DMS 273 treated with DMSO at 0.1 percent for 48 hours (cell line): ENCODE measurements around the gene ADRM1.

Source experiments
- DNase-seq: peaks from one replicate; lab custom pipeline; 2025; lab: John Stamatoyannopoulos, UW

The ADRM1 gene

GRCh38 chr20:62339647-62340062 is 36.9 kb downstream of the ADRM1 start:
- no peak for DNase-seq

GRCh38 chr20:62342910-62343309 is 40.1 kb downstream of the ADRM1 start:
- no peak for DNase-seq

- no peak for DNase-seq
Measured at GRCh38 chr20:62344092-62344491, 41.3 kb downstream of the ADRM1 start.

GRCh38 chr20:62344782-62345181 is 42.0 kb downstream of the ADRM1 start:
- DNase-seq = no peak

GRCh38 chr20:62345681-62346370 is 43.0 kb downstream of the ADRM1 start:
- DNase-seq = no peak

GRCh38 chr20:62346398-62347150 is 43.8 kb downstream of the ADRM1 start:
- no peak for DNase-seq

- DNase-seq = no peak
Measured at GRCh38 chr20:62347151-62347404, 44.3 kb downstream of the ADRM1 start.

GRCh38 chr20:62347445-62347844 is 44.6 kb downstream of the ADRM1 start:
- no peak for DNase-seq

GRCh38 chr20:62348604-62349003 is 45.8 kb downstream of the ADRM1 start:
- DNase-seq = no peak

GRCh38 chr20:62349556-62350097 is 46.8 kb downstream of the ADRM1 start:
- no peak for DNase-seq

- no peak for DNase-seq
Measured at GRCh38 chr20:62350098-62350628, 47.4 kb downstream of the ADRM1 start.

GRCh38 chr20:62350629-62351422 is 48.0 kb downstream of the ADRM1 start:
- no peak for DNase-seq

- no peak for DNase-seq
Measured at GRCh38 chr20:62351469-62352401, 48.9 kb downstream of the ADRM1 start.

GRCh38 chr20:62352402-62353288 is 49.8 kb downstream of the ADRM1 start:
- DNase-seq = no peak

GRCh38 chr20:62353289-62354030 is 50.7 kb downstream of the ADRM1 start:
- DNase-seq = no peak

GRCh38 chr20:62354031-62354808 is 51.4 kb downstream of the ADRM1 start:
- DNase-seq = no peak

- no peak for DNase-seq
Measured at GRCh38 chr20:62354811-62355341, 52.1 kb downstream of the ADRM1 start.

GRCh38 chr20:62355516-62355877 is 52.7 kb downstream of the ADRM1 start:
- no peak for DNase-seq
